KMS-11 (cell line): ENCODE results near the gene GPBP1L1.
"Not testable (repeated sequence)": the region's sequence is repeated elsewhere in the genome, so short reads cannot be mapped to it uniquely, and the experiment has no call there.

Experiments used
- H2AFZ ChIP-seq: fragments of 200-600 bp; sonication (generic); 2 replicates; pipeline ENCODE4 v1.6.1; 2016; ENCODE audit warnings: antibody characterized with exemption, mixed run types, low read depth
- H3K27ac ChIP-seq: fragments of 200-600 bp; sonication (generic); 2 replicates; pipeline ENCODE4 v1.6.1; 2016; ENCODE audit warnings: mild to moderate bottlenecking, mixed run types
- H3K27me3 ChIP-seq: fragments of 200-600 bp; sonication (generic); 2 replicates; pipeline ENCODE4 v1.6.1; 2017; ENCODE audit warnings: mild to moderate bottlenecking, low read depth, mixed run types, moderate library complexity; ENCODE audit not compliant: insufficient read depth
- H3K36me3 ChIP-seq: fragments of 200-600 bp; sonication (generic); 2 replicates; pipeline ENCODE4 v1.6.1; 2017; ENCODE audit warnings: mild to moderate bottlenecking, mixed run types; ENCODE audit not compliant: insufficient read depth
- H3K4me1 ChIP-seq: fragments of 200-600 bp; sonication (generic); 2 replicates; pipeline ENCODE4 v1.6.1; 2016; ENCODE audit warnings: mild to moderate bottlenecking, low read depth, mixed run types; ENCODE audit not compliant: poor library complexity, severe bottlenecking
- H3K4me2 ChIP-seq: fragments of 200-600 bp; sonication (generic); 2 replicates; pipeline ENCODE4 v1.7.0; 2016; ENCODE audit warnings: mild to moderate bottlenecking, mixed run types
- H3K4me3 ChIP-seq: fragments of 200-600 bp; sonication (generic); IDR thresholded peaks from 2 replicates; pipeline ENCODE4 v1.6.1; 2017; ENCODE audit warnings: low read depth, low read length, mixed read lengths; ENCODE audit not compliant: insufficient read depth
- H3K79me2 ChIP-seq: fragments of 200-600 bp; sonication (generic); 2 replicates; pipeline ENCODE4 v1.6.1; 2016; ENCODE audit warnings: low read depth, mixed run types; ENCODE audit not compliant: insufficient read depth
- H3K9ac ChIP-seq: fragments of 200-600 bp; sonication (generic); 2 replicates; pipeline ENCODE4 v1.6.1; 2016; ENCODE audit warnings: mild to moderate bottlenecking, mixed run types
- H4K20me1 ChIP-seq: fragments of 200-600 bp; sonication (generic); 2 replicates; pipeline ENCODE4 v1.6.1; 2016; ENCODE audit warnings: mild to moderate bottlenecking, mixed run types; ENCODE audit not compliant: insufficient read depth
- CTCF ChIP-seq: fragments of 200-600 bp; sonication (generic); conservative IDR thresholded peaks from 2 replicates; pipeline ENCODE4 v1.6.1; 2017; ENCODE audit warnings: low read depth, mild to moderate bottlenecking, antibody characterized with exemption, low read length, moderate library complexity, mixed read lengths

Gene GPBP1L1

GRCh38 chr1:45677751-45678245, 8.5 kb downstream of the GPBP1L1 start:
- no peak overlapping the region for H3K9ac ChIP-seq
- no peaks in the 10 kb centered on the region for H3K27me3 ChIP-seq
- TF ChIP-seq CTCF, result no peak
- peaks cover 97% of the 10 kb centered on the region for H3K79me2 ChIP-seq
- H3K4me2 ChIP-seq, result no peak overlapping the region; the same call in 1 of the 2 replicates
- H3K36me3 ChIP-seq, result no peaks in the 10 kb centered on the region
- H3K27ac ChIP-seq, result no peak overlapping the region
- no peak overlapping the region for H3K4me3 ChIP-seq
- peaks cover 15% of the 10 kb centered on the region; the same call in 1 of the 2 replicates for H4K20me1 ChIP-seq
- no peak overlapping the region for H2AFZ ChIP-seq
- peaks cover 57% of the 10 kb centered on the region for H3K4me1 ChIP-seq

GRCh38 chr1:45676553-45676952, 9.8 kb downstream of the GPBP1L1 start:
- not testable (repeated sequence) for H3K27me3 ChIP-seq, H2AFZ ChIP-seq, H3K9ac ChIP-seq, H3K27ac ChIP-seq, H3K36me3 ChIP-seq, H3K4me2 ChIP-seq, H3K4me3 ChIP-seq
- Histone ChIP-seq H3K79me2 (peaks cover 97% of the 10 kb centered on the region), H4K20me1 (peaks cover 15% of the 10 kb centered on the region), H3K4me1 (peaks cover 45% of the 10 kb centered on the region)

GRCh38 chr1:45674478-45674877, 11.9 kb downstream of the GPBP1L1 start:
- H2AFZ ChIP-seq, result no peak overlapping the region
- no peak overlapping the region for H3K4me3 ChIP-seq
- no peak overlapping the region for H3K9ac ChIP-seq
- no peak overlapping the region for H3K27ac ChIP-seq
- peaks cover 8% of the 10 kb centered on the region for H4K20me1 ChIP-seq
- H3K79me2 ChIP-seq, result peaks cover 95% of the 10 kb centered on the region; the same call in 1 of the 2 replicates
- no peaks in the 10 kb centered on the region for H3K27me3 ChIP-seq
- no peaks in the 10 kb centered on the region for H3K36me3 ChIP-seq
- no peak for TF ChIP-seq CTCF
- H3K4me1 ChIP-seq, result peaks cover 30% of the 10 kb centered on the region
- H3K4me2 ChIP-seq, result no peak overlapping the region

- H2AFZ ChIP-seq, result no peak overlapping the region
- H3K4me2 ChIP-seq, result no peak overlapping the region
- no peak overlapping the region for H3K9ac ChIP-seq
- H3K4me1 ChIP-seq, result peaks cover 25% of the 10 kb centered on the region
- no peak for TF ChIP-seq CTCF
- no peak overlapping the region for H3K27ac ChIP-seq
- no peaks in the 10 kb centered on the region for H3K36me3 ChIP-seq
- H3K79me2 ChIP-seq, result peaks cover 95% of the 10 kb centered on the region; the same call in 1 of the 2 replicates
- H3K27me3 ChIP-seq, result no peaks in the 10 kb centered on the region
- H3K4me3 ChIP-seq, result no peak overlapping the region
- H4K20me1 ChIP-seq, result peaks cover 8% of the 10 kb centered on the region
Measured at GRCh38 chr1:45673956-45674355, 12.4 kb downstream of the GPBP1L1 start.

- Histone ChIP-seq H3K36me3 (no peaks in the 10 kb centered on the region; the same call in 1 of the 2 replicates), H3K27ac (no peak overlapping the region), H3K4me3 (no peak overlapping the region), H3K9ac (no peak overlapping the region), H2AFZ (no peak overlapping the region), H3K27me3 (no peaks in the 10 kb centered on the region), H3K79me2 (peaks cover 95% of the 10 kb centered on the region; the same call in 1 of the 2 replicates), H4K20me1 (peaks cover 6% of the 10 kb centered on the region; the same call in 1 of the 2 replicates), H3K4me2 (no peak overlapping the region), H3K4me1 (peaks cover 5% of the 10 kb centered on the region)
- no peak for TF ChIP-seq CTCF
Measured at GRCh38 chr1:45669859-45670655, 16.3 kb downstream of the GPBP1L1 start.
